Fibroblast of skin of right biceps (primary cell): ENCODE measurements around the gene DPP9.
"Not testable (repeated sequence)": the region's sequence is repeated elsewhere in the genome, so short reads cannot be mapped to it uniquely, and the experiment has no call there.

Source experiments
- DNase-seq: peaks from one replicate; pipeline ENCODE4 v3.0.0-alpha.2; 2013

Gene DPP9

GRCh38 chr19:4684312-4685095 is 39.1 kb downstream of the DPP9 start:
- no peak for DNase-seq

GRCh38 chr19:4682417-4683200 is 41.0 kb downstream of the DPP9 start:
- no peak for DNase-seq

- DNase-seq, result not testable (repeated sequence)
These were observed 43.6 kb downstream of the DPP9 start for GRCh38 chr19:4680021-4680420.

- peak; percentile 42 for DNase-seq
These were observed 44.5 kb downstream of the DPP9 start for GRCh38 chr19:4678881-4679790.

GRCh38 chr19:4676955-4677731 is 46.5 kb downstream of the DPP9 start:
- peak; percentile 35 for DNase-seq

GRCh38 chr19:4675346-4675745 is 48.3 kb downstream of the DPP9 start:
- DNase-seq, result no peak

- DNase-seq, result no peak
These were observed 49.9 kb downstream of the DPP9 start for GRCh38 chr19:4673726-4674125.

GRCh38 chr19:4673216-4673615 is 50.4 kb downstream of the DPP9 start:
- no peak for DNase-seq

- DNase-seq, result no peak
These were observed 52.3 kb downstream of the DPP9 start for GRCh38 chr19:4671185-4671851.

- peak; percentile 92 for DNase-seq
These were observed 53.7 kb downstream of the DPP9 start, which contains the start of gene MYDGF for GRCh38 chr19:4669723-4670480. MYDGF (minus strand) TSS chr19:4670342; CDS start chr19:4670334, 8 bp downstream.

- no peak for DNase-seq
These were observed 59.0 kb downstream of the DPP9 start for GRCh38 chr19:4664642-4665041.

GRCh38 chr19:4662812-4663211 is 60.8 kb downstream of the DPP9 start:
- DNase-seq, result no peak

GRCh38 chr19:4662020-4662695 is 61.5 kb downstream of the DPP9 start:
- DNase-seq, result no peak

GRCh38 chr19:4660993-4661392 is 62.6 kb downstream of the DPP9 start:
- no peak for DNase-seq

GRCh38 chr19:4660181-4660791 is 63.4 kb downstream of the DPP9 start:
- DNase-seq, result no peak

- DNase-seq, result no peak
These were observed 65.8 kb downstream of the DPP9 start for GRCh38 chr19:4657835-4658234.

GRCh38 chr19:4657262-4657661 is 66.4 kb downstream of the DPP9 start:
- no peak for DNase-seq

GRCh38 chr19:4656102-4656501 is 67.5 kb downstream of the DPP9 start:
- DNase-seq, result no peak

GRCh38 chr19:4654437-4655361 is 68.9 kb downstream of the DPP9 start:
- no peak for DNase-seq
